Panc1 (cell line): ENCODE measurements around the gene EVL. TPM values are rescaled to one million over a fixed set of nuclear protein-coding genes. Genes with fewer than 3 reads are reported as not detected.

ENCODE experiments used
- ATAC-seq: fragments of 200-7000 bp; cut with Tn5 transposase; 2 replicates; pipeline ENCODE4 v1.9.1; 2020; ENCODE audit warnings: mild to moderate bottlenecking, moderate library complexity
- BruUV-seq: library from RNA; stranded (reverse); fragments of 400-500 nt; replicated peaks from 2 replicates; lab custom pipeline; 2021; lab: Mats Ljungman, UMichigan
- CTCF ChIA-PET: fragments of 300-600 bp; sonication (Branson Sonifier 250); formaldehyde crosslinking; loops from one replicate; lab custom pipeline; 2022; ENCODE audit warnings: antibody characterized with exemption; lab: Charles Lee
- POLR2A ChIA-PET: fragments of 300-600 bp; sonication (Branson Sonifier 250); formaldehyde crosslinking; loops from one replicate; lab custom pipeline; 2022; ENCODE audit warnings: antibody characterized with exemption; lab: Charles Lee
- DNase-seq: peaks from one replicate; pipeline ENCODE4 v3.0.0-alpha.2; 2010; ENCODE audit warnings: low read depth, low spot score
- H3K27ac ChIP-seq: 2 replicates; pipeline ENCODE4 v1.5.1; 2011; ENCODE audit warnings: mild to moderate bottlenecking, low read length, inconsistent platforms
- H3K27me3 ChIP-seq: fragments of 200-500 bp; sonication (Bioruptor generic); 2 replicates; pipeline ENCODE4 v1.6.0; 2014; ENCODE audit warnings: low read length, inconsistent platforms; ENCODE audit not compliant: control insufficient read depth, insufficient read depth
- H3K36me3 ChIP-seq: fragments of 200-500 bp; sonication (Bioruptor generic); 2 replicates; pipeline ENCODE4 v1.5.1; 2014; ENCODE audit warnings: inconsistent platforms, mild to moderate bottlenecking, low read length, moderate library complexity; ENCODE audit not compliant: control insufficient read depth, insufficient read depth
- H3K4me1 ChIP-seq: 2 replicates; pipeline ENCODE4 v1.5.1; 2011; ENCODE audit warnings: inconsistent platforms, mild to moderate bottlenecking, low read length, moderate library complexity; ENCODE audit not compliant: control insufficient read depth, insufficient read depth
- H3K4me3 ChIP-seq, 2 experiments: 2 replicates each; pipeline ENCODE4 v1.5.1; 2011 to 2012; ENCODE audit warnings: low read depth in 2 of 2, low read length in 2 of 2, mild to moderate bottlenecking in 2 of 2, inconsistent platforms in 1 of 2, moderate library complexity in 1 of 2
- H3K9me3 ChIP-seq: fragments of 200-500 bp; sonication (Bioruptor generic); 2 replicates; pipeline ENCODE4 v1.5.1; 2014; ENCODE audit warnings: low read depth, mild to moderate bottlenecking, inconsistent platforms, low read length, moderate library complexity; ENCODE audit not compliant: control insufficient read depth, insufficient read depth
- CTCF ChIP-seq: fragments of 450-650 bp; IDR thresholded peaks from 2 replicates; pipeline ENCODE4 v1.5.1; 2017; ENCODE audit warnings: mild to moderate bottlenecking
- POLR2AphosphoS5 ChIP-seq: IDR thresholded peaks from 2 replicates; pipeline ENCODE4 v1.6.1; 2012; ENCODE audit warnings: mild to moderate bottlenecking, low read depth, low read length, moderate library complexity
- SIN3A ChIP-seq: IDR thresholded peaks from 2 replicates; pipeline ENCODE4 v1.6.1; 2012; ENCODE audit warnings: low read depth, mild to moderate bottlenecking, low read length, moderate library complexity, borderline replicate concordance; ENCODE audit not compliant: insufficient read depth
- TCF7L2 ChIP-seq: IDR thresholded peaks from 2 replicates; pipeline ENCODE4 v1.6.1; 2011; ENCODE audit warnings: mild to moderate bottlenecking, low read depth, low read length, inconsistent platforms
- in situ Hi-C: cut with HindIII; loops from 2 replicates; pipeline ENCODE4 v1.10.0; 2016; ENCODE audit warnings: low sequenced_read_pairs, low pct_unique_long_range_greater_than_20kb
- intact Hi-C: fragments of 100-400 bp; cut with micrococcal nuclease; formaldehyde crosslinking; loops from one replicate; pipeline ENCODE4 v1.10.0; 2022; ENCODE audit not compliant: unreplicated experiment
- total RNA-seq: library from RNA; stranded (reverse); gene quantifications from one replicate; pipeline ENCODE4 v1.2.1, GENCODE V29; 2021; ENCODE audit not compliant: unreplicated experiment
- TF ChIP-seq, protein P1 (sequence below), 2 experiments: IDR thresholded peaks; 2 replicates each; pipeline ENCODE4 v1.6.1; 2011 to 2012; ENCODE audit warnings: low read depth in 2 of 2, control low read depth in 1 of 2, low read length in 1 of 2, mild to moderate bottlenecking in 1 of 2, moderate library complexity in 1 of 2; ENCODE audit not compliant: insufficient read depth in 1 of 2

EVL gene
- total RNA-seq, 1 experiment from 2014 or later = 38.3 TPM

- Histone ChIP-seq H3K4me1 (no peaks in the 10 kb centered on the region), H3K27ac (no peak overlapping the region), H3K36me3 (no peaks in the 10 kb centered on the region), H3K27me3 (no peaks in the 10 kb centered on the region), H3K9me3 (no peaks in the 10 kb centered on the region), H3K4me3 (no peak overlapping the region)
- no peak for TF ChIP-seq TCF7L2
- no peak for TF ChIP-seq SIN3A
- TF ChIP-seq, protein P1, sequence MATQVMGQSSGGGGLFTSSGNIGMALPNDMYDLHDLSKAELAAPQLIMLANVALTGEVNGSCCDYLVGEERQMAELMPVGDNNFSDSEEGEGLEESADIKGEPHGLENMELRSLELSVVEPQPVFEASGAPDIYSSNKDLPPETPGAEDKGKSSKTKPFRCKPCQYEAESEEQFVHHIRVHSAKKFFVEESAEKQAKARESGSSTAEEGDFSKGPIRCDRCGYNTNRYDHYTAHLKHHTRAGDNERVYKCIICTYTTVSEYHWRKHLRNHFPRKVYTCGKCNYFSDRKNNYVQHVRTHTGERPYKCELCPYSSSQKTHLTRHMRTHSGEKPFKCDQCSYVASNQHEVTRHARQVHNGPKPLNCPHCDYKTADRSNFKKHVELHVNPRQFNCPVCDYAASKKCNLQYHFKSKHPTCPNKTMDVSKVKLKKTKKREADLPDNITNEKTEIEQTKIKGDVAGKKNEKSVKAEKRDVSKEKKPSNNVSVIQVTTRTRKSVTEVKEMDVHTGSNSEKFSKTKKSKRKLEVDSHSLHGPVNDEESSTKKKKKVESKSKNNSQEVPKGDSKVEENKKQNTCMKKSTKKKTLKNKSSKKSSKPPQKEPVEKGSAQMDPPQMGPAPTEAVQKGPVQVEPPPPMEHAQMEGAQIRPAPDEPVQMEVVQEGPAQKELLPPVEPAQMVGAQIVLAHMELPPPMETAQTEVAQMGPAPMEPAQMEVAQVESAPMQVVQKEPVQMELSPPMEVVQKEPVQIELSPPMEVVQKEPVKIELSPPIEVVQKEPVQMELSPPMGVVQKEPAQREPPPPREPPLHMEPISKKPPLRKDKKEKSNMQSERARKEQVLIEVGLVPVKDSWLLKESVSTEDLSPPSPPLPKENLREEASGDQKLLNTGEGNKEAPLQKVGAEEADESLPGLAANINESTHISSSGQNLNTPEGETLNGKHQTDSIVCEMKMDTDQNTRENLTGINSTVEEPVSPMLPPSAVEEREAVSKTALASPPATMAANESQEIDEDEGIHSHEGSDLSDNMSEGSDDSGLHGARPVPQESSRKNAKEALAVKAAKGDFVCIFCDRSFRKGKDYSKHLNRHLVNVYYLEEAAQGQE (IDR thresholded peaks at IDR 0.05; ENCODE audit: insufficient read depth in 1 of 2, low read depth in 2 of 2, low read length in 1 of 2) = no peak
- no peak for TF ChIP-seq CTCF
- TF ChIP-seq POLR2AphosphoS5 = no peak
- CTCF ChIA-PET = no interaction called here
- in situ Hi-C loops (no loop called here), intact Hi-C loops (no loop called here)
- ATAC-seq (no peak), DNase-seq (no peak)
- POLR2A ChIA-PET = no interaction called here
- no TSS peak for BruUV-seq
Observed at GRCh38 chr14:100128688-100129087, 63.5 kb downstream of the EVL start.

DNA sequence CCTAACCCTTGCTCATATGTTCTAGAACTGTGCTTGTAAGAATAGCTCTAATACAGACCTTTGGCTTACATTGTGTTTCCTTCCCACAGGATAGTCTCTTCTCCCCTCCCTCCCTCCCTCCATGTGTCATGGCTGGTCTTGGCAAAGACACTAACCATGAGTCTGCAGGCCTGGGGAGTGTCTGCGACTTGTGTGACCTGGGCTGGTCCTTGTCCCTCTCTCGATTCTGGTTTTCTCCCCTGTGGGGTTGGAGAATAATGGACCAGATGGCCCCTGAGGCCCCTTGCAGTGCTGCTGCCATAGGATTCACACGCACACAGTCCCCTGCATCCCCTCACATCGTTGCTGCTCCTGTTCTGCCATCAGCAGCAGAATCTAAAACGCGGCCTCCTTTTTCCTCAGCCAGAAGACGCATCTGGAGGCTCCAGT is 64.0 kb downstream of the EVL start:
- intact Hi-C loops = no loop called here
- no peak for ATAC-seq
- no peak overlapping the region for H3K27ac ChIP-seq
- DNase-seq = no peak
- no peaks in the 10 kb centered on the region for H3K27me3 ChIP-seq
- TF ChIP-seq SIN3A (no peak), TCF7L2 (no peak), CTCF (no peak), POLR2AphosphoS5 (no peak)
- TF ChIP-seq, protein P1 (IDR thresholded peaks at IDR 0.05; ENCODE audit: insufficient read depth in 1 of 2, low read depth in 2 of 2, low read length in 1 of 2) = no peak
- POLR2A ChIA-PET = no interaction called here
- no TSS peak for BruUV-seq
- H3K9me3 ChIP-seq = no peaks in the 10 kb centered on the region
- in situ Hi-C loops = no loop called here
- CTCF ChIA-PET = no interaction called here
- H3K4me3 ChIP-seq = no peak overlapping the region
- no peaks in the 10 kb centered on the region for H3K36me3 ChIP-seq
- H3K4me1 ChIP-seq = no peaks in the 10 kb centered on the region
